ENCODE data around the gene ASTN2.
"Not testable (repeated sequence)": the region's sequence is repeated elsewhere in the genome, so short reads cannot be mapped to it uniquely, and the experiment has no call there.

ASTN2 gene

GRCh38 chr9:116694785-116695291, 720.0 kb downstream of the ASTN2 start:
- FAIRE-seq (no peak), DNase-seq (ENCODE audit: insufficient read length, low spot score) (no peak)

DNA sequence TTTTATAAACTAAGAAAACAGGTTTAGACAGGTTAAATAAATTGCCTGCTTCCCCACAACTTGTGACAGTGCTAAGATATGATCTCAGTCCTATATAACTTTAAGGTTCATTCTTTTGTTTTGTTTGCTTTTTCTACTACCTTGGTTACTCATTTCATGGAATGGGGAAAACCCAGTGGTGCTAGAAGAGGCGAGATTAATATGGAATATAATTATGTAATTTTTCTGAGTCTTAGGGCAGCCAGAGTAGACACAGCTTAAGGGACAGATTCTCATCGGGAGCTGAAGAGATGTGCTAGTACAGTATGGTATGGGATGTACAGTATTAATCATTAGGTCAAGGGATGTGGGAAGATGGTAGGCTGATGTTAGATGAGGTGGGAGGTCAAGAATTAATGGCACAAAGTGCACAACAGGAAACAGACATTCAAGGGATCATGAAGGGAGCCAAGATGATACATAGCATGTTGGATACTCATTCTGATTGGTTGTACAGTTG, 721.6 kb downstream of the ASTN2 start:
- no peak for FAIRE-seq

GRCh38 chr9:116692616-116693015, 722.2 kb downstream of the ASTN2 start:
- no peak for FAIRE-seq

More for the DNA sequence above, 721.6 kb downstream of the ASTN2 start:
- no peak for DNase-seq (ENCODE audit: insufficient read length, low spot score)

GRCh38 chr9:116691607-116692006, 723.2 kb downstream of the ASTN2 start:
- no peak for DNase-seq (ENCODE audit: insufficient read length, low spot score)
- FAIRE-seq = no peak

More at GRCh38 chr9:116692616-116693015, 722.2 kb downstream of the ASTN2 start:
- no peak for DNase-seq (ENCODE audit: insufficient read length, low spot score)

GRCh38 chr9:116690805-116691204, 724.1 kb downstream of the ASTN2 start:
- DNase-seq (ENCODE audit: insufficient read length, low spot score); FAIRE-seq: not testable (repeated sequence)

DNA sequence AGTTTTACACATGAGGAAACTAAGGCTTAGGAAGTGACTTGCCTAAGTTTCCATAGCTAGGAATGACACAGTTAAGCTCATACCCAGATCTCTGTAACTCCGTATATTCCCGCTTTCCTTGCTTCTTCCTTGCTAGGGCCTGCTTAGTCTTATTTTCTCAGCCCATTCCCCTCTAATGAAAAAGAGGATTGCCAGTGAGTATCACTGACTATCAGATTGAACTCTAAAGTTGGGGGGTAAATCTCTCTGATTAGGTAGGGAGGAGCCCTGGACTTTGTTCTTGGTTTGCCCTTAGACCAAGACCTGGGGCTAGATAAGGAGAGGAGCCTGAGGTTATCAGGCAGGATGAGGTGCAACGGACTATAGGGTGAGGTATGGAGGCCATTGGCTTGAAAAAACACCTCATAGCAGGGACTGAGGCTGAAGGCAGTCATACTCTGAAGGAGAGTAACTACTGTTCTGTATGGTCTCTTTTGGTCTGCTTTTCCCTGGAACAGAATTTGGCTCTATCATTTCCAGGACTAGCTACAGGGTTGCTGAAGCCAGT, 725.3 kb downstream of the ASTN2 start:
- no peak for FAIRE-seq

GRCh38 chr9:116688806-116689485, 725.9 kb downstream of the ASTN2 start:
- FAIRE-seq = no peak
- DNase-seq (ENCODE audit: insufficient read length, low spot score) = no peak

More for the DNA sequence above, 725.3 kb downstream of the ASTN2 start:
- DNase-seq (ENCODE audit: insufficient read length, low spot score) = no peak

- no peak for FAIRE-seq
- DNase-seq (ENCODE audit: insufficient read length, low spot score) = no peak
These were observed 727.1 kb downstream of the ASTN2 start for GRCh38 chr9:116687754-116688135.

GRCh38 chr9:116687074-116687753, 727.6 kb downstream of the ASTN2 start, which contains the start of gene TRIM32:
TRIM32 (plus strand) TSS chr9:116687305; CDS start chr9:116697743, 10,438 bp downstream.
- DNase-seq (ENCODE audit: insufficient read length, low spot score) (peak; percentile 81), FAIRE-seq (peak; percentile 38)

- FAIRE-seq (no peak), DNase-seq (ENCODE audit: insufficient read length, low spot score) (no peak)
These were observed 728.2 kb downstream of the ASTN2 start for GRCh38 chr9:116686693-116687073.

- DNase-seq (ENCODE audit: insufficient read length, low spot score) = no peak
- FAIRE-seq = no peak
These were observed 728.7 kb downstream of the ASTN2 start for GRCh38 chr9:116686135-116686534.

DNA sequence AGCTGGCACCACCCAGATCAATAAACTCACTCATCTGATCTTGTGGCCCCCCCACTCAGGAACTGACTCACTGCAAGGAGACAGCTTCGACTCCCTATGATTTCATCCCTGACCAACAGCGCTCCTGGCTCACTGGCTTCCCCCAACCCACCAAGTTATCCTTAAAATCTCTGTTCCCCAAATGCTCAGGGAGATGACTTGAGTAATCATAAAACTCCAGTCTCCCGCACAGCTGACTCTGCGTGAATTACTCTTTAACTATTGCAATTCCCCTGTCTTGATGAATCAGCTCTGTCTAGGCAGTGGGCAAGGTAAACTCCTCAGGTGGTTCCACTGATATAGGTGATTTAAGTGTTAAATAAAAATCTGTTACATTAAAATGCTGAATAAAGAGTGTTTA, 729.7 kb downstream of the ASTN2 start:
- FAIRE-seq (no peak), DNase-seq (ENCODE audit: insufficient read length, low spot score) (no peak)

DNA sequence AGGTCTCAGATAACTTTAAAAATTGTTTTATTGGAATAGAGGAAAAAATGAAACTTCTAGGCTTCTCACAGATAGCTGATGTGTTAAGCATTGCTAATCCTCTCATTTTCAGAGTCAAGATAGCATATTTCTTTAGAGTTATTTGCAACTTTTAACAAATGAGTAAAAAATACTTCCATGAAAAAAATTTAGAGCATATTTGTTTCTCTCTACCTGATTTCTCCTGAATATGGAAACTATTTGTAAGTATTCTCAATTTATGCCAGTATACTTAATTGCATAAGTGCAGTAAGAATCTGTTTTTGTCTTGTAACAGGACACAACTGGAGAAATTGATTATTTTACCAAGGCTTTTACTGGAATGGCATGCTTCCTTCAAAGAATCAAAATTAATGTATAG, 731.3 kb downstream of the ASTN2 start:
- DNase-seq (ENCODE audit: insufficient read length, low spot score) (no peak), FAIRE-seq (no peak)

GRCh38 chr9:116674210-116674980, 740.5 kb downstream of the ASTN2 start:
- FAIRE-seq (no peak), DNase-seq (ENCODE audit: insufficient read length, low spot score) (no peak)

GRCh38 chr9:116673375-116673774, 741.5 kb downstream of the ASTN2 start:
- no peak for FAIRE-seq
- DNase-seq (ENCODE audit: insufficient read length, low spot score) = no peak

- DNase-seq (ENCODE audit: insufficient read length, low spot score) (no peak), FAIRE-seq (no peak)
These were observed 743.3 kb downstream of the ASTN2 start for GRCh38 chr9:116671605-116672004.

GRCh38 chr9:116668970-116669695, 745.7 kb downstream of the ASTN2 start:
- DNase-seq (ENCODE audit: insufficient read length, low spot score) = no peak
- no peak for FAIRE-seq

- DNase-seq (ENCODE audit: insufficient read length, low spot score) = no peak
- FAIRE-seq = no peak
These were observed 751.3 kb downstream of the ASTN2 start for GRCh38 chr9:116663581-116663980.

GRCh38 chr9:116662646-116663310, 752.1 kb downstream of the ASTN2 start:
- FAIRE-seq (no peak), DNase-seq (ENCODE audit: insufficient read length, low spot score) (no peak)

Data from HTR-8/SVneo (cell line).